Omental fat pad (tissue), 4 donors: ENCODE measurements around the gene RAB40B. TPM values are rescaled to one million over a fixed set of nuclear protein-coding genes. Genes with fewer than 3 reads are reported as not detected.

Experiments
- ATAC-seq: fragments of 150-250 bp; one replicate; pipeline ENCODE4 v1.9.1; 2016; ENCODE audit warnings: mild to moderate bottlenecking, moderate library complexity; ENCODE audit not compliant: low FRiP score
- DNase-seq: peaks from one replicate; pipeline ENCODE4 v3.0.0-alpha.2; 2019; ENCODE audit warnings: low spot score
- CTCF ChIP-seq, 3 donors: fragments of 450-650 bp; IDR thresholded peaks; one replicate each; pipeline ENCODE4 v1.5.1; 2016 to 2017; ENCODE audit warnings: antibody characterized with exemption in 3 of 3, mild to moderate bottlenecking in 3 of 3, moderate library complexity in 2 of 3
- total RNA-seq, 4 donors: library from RNA; depleted of rRNA; stranded (reverse); fragments of >200 nt; gene quantifications; one replicate each; pipeline ENCODE4 v1.1.0, GENCODE V29; 2016

The RAB40B gene
- total RNA-seq, 4 donors from 2014 or later, result 8.0 to 12.3 (median 9.6) TPM

- no peak for TF ChIP-seq CTCF (IDR thresholded peaks at IDR 0.05)
- DNase-seq, result no peak
- no peak for ATAC-seq
Observed at GRCh38 chr17:82736511-82737185, 38.1 kb upstream of the RAB40B start.

DNA sequence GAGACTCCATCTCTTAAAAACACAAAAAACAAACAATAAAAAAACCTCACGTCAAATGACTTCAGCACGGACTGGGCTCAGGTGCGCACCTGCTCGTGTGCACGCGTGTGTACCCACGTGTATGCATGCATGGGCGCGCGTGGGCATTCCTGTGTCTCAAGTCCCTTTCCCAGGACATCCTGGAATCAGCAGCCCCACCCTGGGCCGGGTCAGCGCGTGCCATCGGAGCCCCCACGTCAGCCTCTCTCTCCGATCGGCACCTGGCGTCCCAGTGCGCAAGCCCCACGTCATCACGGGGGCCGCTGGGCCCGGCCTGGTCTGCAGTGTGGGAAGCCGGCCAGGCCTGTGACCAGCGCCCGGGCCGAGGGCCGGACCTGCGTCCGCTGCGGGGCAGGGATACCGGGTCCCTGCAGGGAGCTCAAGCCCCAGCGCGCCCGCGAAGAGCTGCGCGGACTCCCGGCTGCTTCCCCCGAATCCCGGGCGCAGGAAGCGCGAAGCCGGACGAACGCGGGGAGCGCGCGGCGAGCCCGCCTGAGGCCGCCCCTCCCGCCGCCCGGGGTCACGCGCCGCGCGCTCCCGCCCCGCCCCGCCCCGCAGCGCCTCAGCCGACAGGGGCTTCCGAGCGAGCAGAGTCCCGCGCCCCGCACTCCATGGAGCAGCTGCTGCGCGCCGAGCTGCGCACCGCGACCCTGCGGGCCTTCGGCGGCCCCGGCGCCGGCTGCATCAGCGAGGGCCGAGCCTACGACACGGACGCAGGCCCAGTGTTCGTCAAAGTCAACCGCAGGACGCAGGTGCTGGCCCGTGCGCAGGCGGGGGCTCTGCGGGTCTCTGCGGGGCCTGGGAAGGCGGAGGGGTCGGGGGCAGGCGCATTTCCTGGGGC lies 36.7 kb upstream of the RAB40B start, which contains the start of gene FN3K:
TSS of gene FN3K (plus strand) at position 629 of the 880 bp plus-strand sequence. CDS start at position 651, 22 bp downstream.
- DNase-seq (no peak), ATAC-seq (peak; percentile 77)
- TF ChIP-seq CTCF (IDR thresholded peaks at IDR 0.05), result no peak

DNA sequence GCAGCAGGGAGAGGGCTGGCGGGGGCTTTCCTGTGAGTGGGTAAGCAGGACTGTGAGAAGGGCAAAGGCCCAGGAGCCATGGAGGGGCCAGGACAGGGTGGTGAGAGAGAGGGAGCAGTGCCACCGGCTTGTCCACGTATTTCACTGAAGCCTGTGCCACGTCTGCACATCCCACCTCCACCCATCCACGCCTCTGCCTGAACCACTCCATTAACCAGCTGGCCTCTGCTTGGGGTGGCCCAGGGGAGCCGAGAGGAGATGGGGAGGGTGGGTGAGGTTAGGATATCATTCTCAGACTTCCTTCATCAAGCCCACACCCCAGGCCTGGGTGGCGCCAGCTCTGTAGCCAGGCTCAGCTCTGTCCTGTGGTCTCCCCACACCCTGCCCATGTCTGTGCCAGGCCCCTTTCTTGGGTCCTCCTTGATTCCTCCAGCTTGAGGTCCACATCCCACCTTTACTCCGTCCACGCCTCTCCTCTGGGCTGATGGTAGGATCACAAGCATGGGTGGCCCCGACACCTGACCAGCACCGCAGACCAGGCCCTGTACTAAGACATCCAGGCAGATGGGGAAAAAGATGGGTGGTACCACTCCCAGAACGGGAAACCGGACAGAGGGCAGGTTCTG lies 33.7 kb upstream of the RAB40B start:
- DNase-seq (no peak), ATAC-seq (no peak)
- no peak for TF ChIP-seq CTCF (IDR thresholded peaks at IDR 0.05)

- ATAC-seq (no peak), DNase-seq (no peak)
- TF ChIP-seq CTCF (IDR thresholded peaks at IDR 0.05), result no peak
Observed at GRCh38 chr17:82729479-82730260, 31.2 kb upstream of the RAB40B start.

GRCh38 chr17:82726427-82726826 lies 27.9 kb upstream of the RAB40B start:
- no peak for ATAC-seq
- TF ChIP-seq CTCF (IDR thresholded peaks at IDR 0.05), result no peak
- DNase-seq, result no peak

GRCh38 chr17:82723169-82723807 lies 24.8 kb upstream of the RAB40B start:
- no peak for TF ChIP-seq CTCF (IDR thresholded peaks at IDR 0.05)
- no peak for DNase-seq
- ATAC-seq, result no peak
